Measurements from ENCODE around the gene OR1F1.
"Not testable (repeated sequence)": the region's sequence is repeated elsewhere in the genome, so short reads cannot be mapped to it uniquely, and the experiment has no call there.

The OR1F1 gene

GRCh38 chr16:3150346-3151218 is 37.4 kb upstream of the OR1F1 start:
- peak; percentile 94 for DNase-seq

GRCh38 chr16:3152027-3152276 is 36.1 kb upstream of the OR1F1 start:
- DNase-seq, result peak; percentile 17

- DNase-seq, result peak; percentile 51
Measured at GRCh38 chr16:3152277-3152990, 35.6 kb upstream of the OR1F1 start.

- DNase-seq, result no peak
Measured at GRCh38 chr16:3152991-3153368, 35.0 kb upstream of the OR1F1 start.

- no peak for DNase-seq
Measured at GRCh38 chr16:3155181-3155580, 32.8 kb upstream of the OR1F1 start.

- no peak for DNase-seq
Measured at GRCh38 chr16:3155972-3156371, 32.0 kb upstream of the OR1F1 start.

GRCh38 chr16:3157229-3158025 is 30.6 kb upstream of the OR1F1 start:
- peak; percentile 56 for DNase-seq

GRCh38 chr16:3158026-3158509 is 29.9 kb upstream of the OR1F1 start:
- no peak for DNase-seq

- DNase-seq, result peak; percentile 96
Measured at GRCh38 chr16:3158510-3159314, 29.3 kb upstream of the OR1F1 start.

- no peak for DNase-seq
Measured at GRCh38 chr16:3161235-3162018, 26.6 kb upstream of the OR1F1 start.

- no peak for DNase-seq
Measured at GRCh38 chr16:3164121-3164991, 23.6 kb upstream of the OR1F1 start.

GRCh38 chr16:3165111-3165822 is 22.7 kb upstream of the OR1F1 start:
- DNase-seq, result no peak

- DNase-seq, result no peak
Measured at GRCh38 chr16:3166505-3166886, 21.5 kb upstream of the OR1F1 start.

- DNase-seq, result not testable (repeated sequence)
Measured at GRCh38 chr16:3168729-3169128, 19.3 kb upstream of the OR1F1 start.

GRCh38 chr16:3170440-3171180 is 17.4 kb upstream of the OR1F1 start:
- DNase-seq, result no peak

GRCh38 chr16:3171181-3171854 is 16.7 kb upstream of the OR1F1 start:
- peak; percentile 46 for DNase-seq

- DNase-seq, result no peak
Measured at GRCh38 chr16:3171855-3172593, 16.0 kb upstream of the OR1F1 start.
